ENCODE results near the gene SIRT3. TPM values are rescaled to one million over a fixed set of nuclear protein-coding genes. Genes with fewer than 3 reads are reported as not detected.
A peak's percentile ranks its signal among the peaks of the same experiment; 100 is the strongest.

Gene SIRT3
- 11.6 TPM for polyA plus RNA-seq

GRCh38 chr11:235997-236773 is at the start of gene SIRT3:
Gene SIRT3 (minus strand): TSS chr11:236342. CDS start chr11:236328, 14 bp downstream.
- H3K36me3 Mint-ChIP-seq: no peaks in the 10 kb centered on the region
- H3K9me3 Mint-ChIP-seq: no peaks in the 10 kb centered on the region
- H3K27me3 Mint-ChIP-seq: no peaks in the 10 kb centered on the region
- H3K4me3 Mint-ChIP-seq: peak within 1 kb of the TSS; percentile 91 to 100 (median 99)
- H3K4me1 Mint-ChIP-seq: peaks cover 8 to 25% (median 21%) of the 10 kb centered on the region in 3 donors
- H3K27ac Mint-ChIP-seq: peak within 1 kb of the TSS; percentile 97 to 100 (median 97)

GRCh38 chr11:285894-286220 is 49.7 kb upstream of the SIRT3 start:
- peaks cover under 1% of the 10 kb centered on the region for H3K36me3 Mint-ChIP-seq
- no peak overlapping the region for H3K4me3 Mint-ChIP-seq
- H3K9me3 Mint-ChIP-seq: no peaks in the 10 kb centered on the region
- H3K4me1 Mint-ChIP-seq: peaks cover 8 to 22% (median 15%) of the 10 kb centered on the region in 3 donors
- H3K27me3 Mint-ChIP-seq: peaks cover 18% of the 10 kb centered on the region
- no peak overlapping the region for H3K27ac Mint-ChIP-seq

GRCh38 chr11:285021-285893 is 49.1 kb upstream of the SIRT3 start:
- H3K4me3 Mint-ChIP-seq: no peak overlapping the region
- no peaks in the 10 kb centered on the region for H3K36me3 Mint-ChIP-seq
- peaks cover 8 to 24% (median 15%) of the 10 kb centered on the region in 3 donors for H3K4me1 Mint-ChIP-seq
- H3K27ac Mint-ChIP-seq: no peak overlapping the region
- no peaks in the 10 kb centered on the region for H3K9me3 Mint-ChIP-seq
- H3K27me3 Mint-ChIP-seq: peaks cover 18% of the 10 kb centered on the region

GRCh38 chr11:284105-285020 is 48.2 kb upstream of the SIRT3 start:
- no peaks in the 10 kb centered on the region for H3K9me3 Mint-ChIP-seq
- H3K36me3 Mint-ChIP-seq: peaks cover 1% of the 10 kb centered on the region
- peaks cover 8 to 23% (median 15%) of the 10 kb centered on the region in 3 donors for H3K4me1 Mint-ChIP-seq
- H3K27me3 Mint-ChIP-seq: peaks cover 20% of the 10 kb centered on the region
- peak overlapping the region in 1 of 3 donors; percentile 69 for H3K27ac Mint-ChIP-seq
- peak overlapping the region in 1 of 4 donors; percentile 59 for H3K4me3 Mint-ChIP-seq

GRCh38 chr11:283405-284104 is 47.4 kb upstream of the SIRT3 start:
- H3K27ac Mint-ChIP-seq: peak overlapping the region; percentile 1 to 69 (median 40)
- H3K4me3 Mint-ChIP-seq: peak overlapping the region in 2 of 4 donors; percentile 30 to 59
- H3K36me3 Mint-ChIP-seq: peaks cover 1% of the 10 kb centered on the region
- peaks cover 8 to 25% (median 18%) of the 10 kb centered on the region in 3 donors for H3K4me1 Mint-ChIP-seq
- H3K27me3 Mint-ChIP-seq: peaks cover 21% of the 10 kb centered on the region
- no peaks in the 10 kb centered on the region for H3K9me3 Mint-ChIP-seq

- H3K4me3 Mint-ChIP-seq: peak overlapping the region in 2 of 4 donors; percentile 42 to 63
- H3K27ac Mint-ChIP-seq: peak overlapping the region in 1 of 3 donors; percentile 1
- H3K27me3 Mint-ChIP-seq: peaks cover 20% of the 10 kb centered on the region
Measured at GRCh38 chr11:282630-283360, 46.7 kb upstream of the SIRT3 start.

GRCh38 chr11:282171-282570 is 46.0 kb upstream of the SIRT3 start:
- no peak overlapping the region for H3K27ac Mint-ChIP-seq
- H3K4me1 Mint-ChIP-seq: peaks cover 8 to 19% (median 16%) of the 10 kb centered on the region in 3 donors

More at GRCh38 chr11:282630-283360, 46.7 kb upstream of the SIRT3 start:
- peaks cover 1% of the 10 kb centered on the region for H3K36me3 Mint-ChIP-seq
- H3K9me3 Mint-ChIP-seq: no peaks in the 10 kb centered on the region
- H3K4me1 Mint-ChIP-seq: peaks cover 8 to 20% (median 18%) of the 10 kb centered on the region in 3 donors

GRCh38 chr11:281486-282161 is 45.5 kb upstream of the SIRT3 start:
- peak overlapping the region in 2 of 3 donors; percentile 62 to 85 for H3K27ac Mint-ChIP-seq

More at GRCh38 chr11:282171-282570, 46.0 kb upstream of the SIRT3 start:
- H3K36me3 Mint-ChIP-seq: peaks cover 1% of the 10 kb centered on the region
- H3K4me3 Mint-ChIP-seq: peak overlapping the region in 2 of 4 donors; percentile 63 to 75
- peaks cover 20% of the 10 kb centered on the region for H3K27me3 Mint-ChIP-seq
- no peaks in the 10 kb centered on the region for H3K9me3 Mint-ChIP-seq

GRCh38 chr11:280706-281485 is 44.8 kb upstream of the SIRT3 start:
- Mint-ChIP-seq H3K9me3 (no peaks in the 10 kb centered on the region), H3K27me3 (peaks cover 19% of the 10 kb centered on the region), H3K4me1 (peaks cover 11 to 15% (median 15%) of the 10 kb centered on the region in 3 donors), H3K36me3 (peaks cover 1% of the 10 kb centered on the region), H3K4me3 (peak overlapping the region; percentile 75 to 86 (median 80)), H3K27ac (peak overlapping the region in 2 of 3 donors; percentile 62 to 85)

More at GRCh38 chr11:281486-282161, 45.5 kb upstream of the SIRT3 start:
- no peaks in the 10 kb centered on the region for H3K9me3 Mint-ChIP-seq
- H3K4me3 Mint-ChIP-seq: peak overlapping the region; percentile 75 to 86 (median 80)
- peaks cover 9 to 15% (median 13%) of the 10 kb centered on the region in 3 donors for H3K4me1 Mint-ChIP-seq
- peaks cover 19% of the 10 kb centered on the region for H3K27me3 Mint-ChIP-seq
- peaks cover 1% of the 10 kb centered on the region for H3K36me3 Mint-ChIP-seq

GRCh38 chr11:279966-280705 is 44.0 kb upstream of the SIRT3 start:
- Mint-ChIP-seq H3K36me3 (peaks cover 1% of the 10 kb centered on the region), H3K27me3 (peaks cover 19% of the 10 kb centered on the region), H3K4me3 (peak overlapping the region; percentile 80 to 92 (median 84)), H3K27ac (no peak overlapping the region), H3K9me3 (no peaks in the 10 kb centered on the region), H3K4me1 (peaks cover 12 to 20% (median 19%) of the 10 kb centered on the region in 3 donors)

GRCh38 chr11:279040-279965 is 43.2 kb upstream of the SIRT3 start:
- H3K27me3 Mint-ChIP-seq: peaks cover 19% of the 10 kb centered on the region
- H3K4me3 Mint-ChIP-seq: peak overlapping the region in 3 of 4 donors; percentile 34 to 85 (median 84)
- H3K36me3 Mint-ChIP-seq: peaks cover 1% of the 10 kb centered on the region
- no peak overlapping the region for H3K27ac Mint-ChIP-seq
- H3K4me1 Mint-ChIP-seq: peaks cover 16 to 24% (median 24%) of the 10 kb centered on the region in 3 donors
- no peaks in the 10 kb centered on the region for H3K9me3 Mint-ChIP-seq

Measured in IgD-negative memory B cell (primary cell).